Motor neuron (in vitro differentiated cells): ENCODE data around the gene TRPV3. TPM values are rescaled to one million over a fixed set of nuclear protein-coding genes. Genes with fewer than 3 reads are reported as not detected.

ENCODE experiments used
- ATAC-seq, 8 experiments: fragments of 200-7000 bp; cut with Tn5 transposase; replicated peaks in 6 of 8; 2 replicates each; pipeline ENCODE4 v1.8.0; 2021; ENCODE audit warnings: mild to moderate bottlenecking in 8 of 8, moderate library complexity in 8 of 8
- H3K27ac ChIP-seq, 2 donors: fragments of 250-450 bp; sonication (Bioruptor Pico); 2 replicates each; pipeline ENCODE4 v1.9.0; 2021; ENCODE audit warnings: antibody characterized with exemption in 2 of 2, mild to moderate bottlenecking in 2 of 2, moderate library complexity in 1 of 2
- H3K4me1 ChIP-seq, 2 donors: fragments of 250-450 bp; sonication (Bioruptor Pico); replicated peaks in 1 of 2; 2 replicates each; pipeline ENCODE4 v1.6.1; 2021; ENCODE audit warnings: antibody characterized with exemption in 2 of 2, mild to moderate bottlenecking in 2 of 2, moderate library complexity in 1 of 2
- H3K4me3 ChIP-seq, 5 donors: fragments of 250-450 bp; sonication (Bioruptor Pico); 2 replicates each; pipeline ENCODE4 v1.9.0; 2021; ENCODE audit warnings: antibody characterized with exemption in 5 of 5, mild to moderate bottlenecking in 5 of 5, moderate library complexity in 4 of 5
- WGBS, 10 experiments: fragments of 450-650 bp; shearing (Covaris generic); methylation state at CpG; one replicate each; pipeline ENCODE4 v1.0.0; 2022; 5-methylcytosine and 5-hydroxymethylcytosine counted together
- in situ Hi-C, 9 experiments: fragments of 400-800 bp; cut with MboI; loops; one replicate each; pipeline ENCODE4 v1.15.0; 2021; ENCODE audit warnings: low sequenced_read_pairs in 9 of 9, low pct_unique_long_range_greater_than_20kb in 2 of 9; ENCODE audit not compliant: unreplicated experiment in 9 of 9
- total RNA-seq, 8 experiments: library from RNA; unstranded; fragments of 300-600 nt; gene quantifications; 2 replicates each; pipeline versions ENCODE4 v1.2.3 to v1.2.4, GENCODE V29; 2022

Gene TRPV3
- total RNA-seq, 8 experiments from 2014 or later: 0.11 to 3.2 (median 1.2) TPM

GRCh38 chr17:3507071-3507470, 50.5 kb downstream of the TRPV3 start:
- 0 to 91% (median 75%) methylated on average over 1 of the region's 1 CpG; no CpG with 5 or more reads in 1 of the 10 experiments for WGBS, 10 experiments
- Histone ChIP-seq H3K27ac (no peak overlapping the region), H3K4me3 (no peak overlapping the region)

DNA sequence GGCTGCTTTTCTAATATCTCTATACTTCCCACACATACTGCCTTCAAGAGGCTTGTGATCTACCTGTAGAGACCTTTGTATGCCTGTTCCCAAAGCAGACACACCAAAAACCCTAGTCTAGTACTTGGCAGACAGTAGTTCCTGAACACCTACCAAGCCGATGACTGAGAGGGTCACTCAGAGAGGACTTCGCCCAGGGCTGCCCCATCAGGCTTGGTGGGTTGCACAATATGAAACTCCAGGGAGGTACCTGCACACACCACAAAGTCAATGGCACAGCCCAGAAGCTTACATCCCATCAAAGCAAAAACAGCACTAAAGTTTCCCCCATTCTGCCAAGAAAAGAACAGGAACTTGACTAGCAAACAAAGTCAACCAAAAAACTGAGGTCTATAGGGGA, 51.6 kb downstream of the TRPV3 start:
- no peak overlapping the region for H3K27ac ChIP-seq
- no peak overlapping the region for H3K4me3 ChIP-seq
- in situ Hi-C loops: no loop called here
- WGBS, 10 experiments: 60 to 100% (median 95%) methylated on average over 1 to 2 of the region's 2 CpGs; no CpG with 5 or more reads in 3 of the 10 experiments
- ATAC-seq: no peak
- H3K4me1 ChIP-seq: no peaks in the 10 kb centered on the region

More at GRCh38 chr17:3507071-3507470, 50.5 kb downstream of the TRPV3 start:
- no peaks in the 10 kb centered on the region for H3K4me1 ChIP-seq
- no peak for ATAC-seq
- in situ Hi-C loops: no loop called here

- in situ Hi-C loops: no loop called here
- H3K4me3 ChIP-seq: no peak overlapping the region
- no peak for ATAC-seq
- H3K4me1 ChIP-seq: no peaks in the 10 kb centered on the region
- no peak overlapping the region for H3K27ac ChIP-seq
- WGBS, 10 experiments: 72 to 100% (median 93%) methylated on average over 1 to 7 of the region's 7 CpGs; no CpG with 5 or more reads in 1 of the 10 experiments
Observed at GRCh38 chr17:3505008-3505407, 52.6 kb downstream of the TRPV3 start.

GRCh38 chr17:3503285-3503684, 54.3 kb downstream of the TRPV3 start:
- H3K4me3 ChIP-seq: no peak overlapping the region
- H3K4me1 ChIP-seq: no peaks in the 10 kb centered on the region
- no peak for ATAC-seq
- WGBS, 10 experiments: 0 to 100% (median 80%) methylated on average over 1 of the region's 1 CpG; no CpG with 5 or more reads in 1 of the 10 experiments
- no peak overlapping the region for H3K27ac ChIP-seq
- in situ Hi-C loops: no loop called here

DNA sequence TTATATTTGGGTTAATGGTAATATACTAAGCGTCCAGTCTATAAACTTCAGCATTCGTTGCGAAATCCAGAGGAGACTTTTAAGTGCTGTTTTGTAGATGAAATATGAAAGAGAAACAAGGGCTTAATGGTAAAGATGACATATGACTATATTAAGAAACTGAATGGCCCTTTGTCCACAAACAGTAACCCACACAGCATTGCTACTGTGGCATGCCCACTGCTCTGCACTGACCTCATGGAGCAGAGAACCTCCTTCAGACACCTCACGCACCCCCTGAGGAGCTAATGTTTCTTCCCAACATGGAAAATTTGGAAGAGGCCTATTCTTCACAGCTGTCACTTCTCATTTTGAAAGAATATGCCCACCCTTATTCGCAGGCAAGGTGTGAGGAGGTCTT, 55.1 kb downstream of the TRPV3 start:
- no peak for ATAC-seq
- H3K27ac ChIP-seq: no peak overlapping the region
- no peaks in the 10 kb centered on the region for H3K4me1 ChIP-seq
- no peak overlapping the region for H3K4me3 ChIP-seq
- 33 to 100% (median 98%) methylated on average over 1 to 4 of the region's 5 CpGs; no CpG with 5 or more reads in 2 of the 10 experiments for WGBS, 10 experiments
- in situ Hi-C loops: no loop called here

DNA sequence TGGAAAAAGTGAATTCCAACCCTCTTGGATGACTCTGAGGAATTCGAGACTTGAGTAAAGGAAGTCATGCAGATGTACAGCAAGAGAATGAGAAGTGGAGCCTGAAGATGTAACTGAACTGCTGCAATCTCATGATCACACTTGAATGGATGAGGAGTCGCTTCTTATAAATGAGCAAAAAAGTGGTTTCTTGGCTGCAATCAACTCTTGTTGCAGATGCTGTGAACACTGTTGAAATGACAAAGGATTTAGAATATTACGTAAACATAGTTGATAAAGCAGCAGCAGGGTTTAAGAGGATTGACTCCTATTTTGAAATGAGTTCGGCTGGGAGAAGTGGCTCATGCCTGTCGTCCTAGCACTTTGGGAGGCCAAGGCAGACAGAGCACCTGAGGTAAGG, 56.3 kb downstream of the TRPV3 start:
- 48 to 100% (median 72%) methylated on average over 2 to 5 of the region's 5 CpGs; no CpG with 5 or more reads in 1 of the 10 experiments for WGBS, 10 experiments
- H3K27ac ChIP-seq: no peak overlapping the region

DNA sequence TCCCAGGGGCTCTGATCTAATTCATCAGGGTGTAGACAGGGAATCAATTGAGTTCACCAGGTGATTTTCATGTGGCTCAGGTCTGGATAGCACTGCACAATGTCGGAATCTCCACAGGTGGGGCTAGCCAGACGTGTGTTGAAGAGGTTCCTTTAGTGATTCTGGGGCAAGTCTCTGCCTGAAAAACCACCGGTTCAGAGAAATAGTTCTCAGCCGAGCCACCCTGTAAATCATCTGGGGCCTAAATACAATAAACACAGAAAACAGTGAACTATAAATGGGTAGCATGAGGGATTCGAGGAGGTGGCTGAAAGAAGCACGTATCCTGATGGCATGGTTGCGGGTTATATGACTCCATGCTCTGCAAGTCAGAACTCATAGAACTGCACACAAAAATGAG, 60.5 kb downstream of the TRPV3 start:
- Histone ChIP-seq H3K4me1 (no peaks in the 10 kb centered on the region), H3K4me3 (no peak overlapping the region), H3K27ac (no peak overlapping the region)
- ATAC-seq: no peak
- in situ Hi-C loops: no loop called here
- 61 to 100% (median 94%) methylated on average over 1 to 7 of the region's 7 CpGs; no CpG with 5 or more reads in 2 of the 10 experiments for WGBS, 10 experiments

More for the DNA sequence above, 56.3 kb downstream of the TRPV3 start:
- H3K4me1 ChIP-seq: no peaks in the 10 kb centered on the region
- in situ Hi-C loops: no loop called here
- H3K4me3 ChIP-seq: no peak overlapping the region
- ATAC-seq: no peak

DNA sequence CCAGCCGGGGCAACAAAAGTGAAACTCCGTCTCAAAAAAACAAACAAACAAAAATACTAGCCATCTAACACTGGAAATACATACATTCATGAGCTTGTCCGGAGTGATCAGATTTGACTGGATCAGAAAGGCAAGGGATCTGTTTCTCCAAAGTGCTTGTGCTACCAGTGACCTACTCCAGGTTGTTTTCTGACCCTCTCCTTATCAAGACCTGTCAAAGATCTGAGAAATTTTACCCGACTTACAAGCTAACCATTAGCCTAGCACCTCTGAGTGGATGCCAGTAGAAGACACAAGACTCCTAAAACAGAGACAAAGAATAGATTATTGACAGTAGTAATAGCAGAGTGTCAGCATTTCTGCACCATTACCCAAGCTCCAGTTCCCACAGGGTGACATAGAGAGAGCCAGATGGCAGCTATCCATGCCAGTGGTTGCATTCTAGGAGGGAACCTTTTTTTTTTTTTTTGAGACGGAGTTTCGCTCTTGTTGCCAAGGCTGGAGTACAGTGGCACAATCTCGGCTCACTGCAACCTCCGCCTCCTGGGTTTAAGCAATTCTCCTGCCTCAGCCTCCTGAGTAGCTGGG, 72.0 kb downstream of the TRPV3 start:
- no peak overlapping the region for H3K27ac ChIP-seq
- in situ Hi-C loops: no loop called here
- peaks cover 0 to 3% of the 10 kb centered on the region in 2 donors for H3K4me1 ChIP-seq
- H3K4me3 ChIP-seq: no peak overlapping the region
- WGBS, 10 experiments: 63 to 96% (median 93%) methylated on average over 2 to 7 of the region's 8 CpGs; no CpG with 5 or more reads in 5 of the 10 experiments
- no peak for ATAC-seq

GRCh38 chr17:3482852-3483251, 74.8 kb downstream of the TRPV3 start:
- H3K27ac ChIP-seq: no peak overlapping the region
- ATAC-seq: no peak
- 7 to 100% (median 73%) methylated on average over 1 to 2 of the region's 3 CpGs; no CpG with 5 or more reads in 6 of the 10 experiments for WGBS, 10 experiments
- in situ Hi-C loops: no loop called here
- no peak overlapping the region for H3K4me3 ChIP-seq
- H3K4me1 ChIP-seq: peaks cover 0 to 3% of the 10 kb centered on the region in 2 donors

GRCh38 chr17:3479988-3480387, 77.6 kb downstream of the TRPV3 start:
- no peak overlapping the region for H3K4me3 ChIP-seq
- WGBS, 10 experiments: 35 to 100% (median 90%) methylated on average over 1 to 3 of the region's 3 CpGs; no CpG with 5 or more reads in 4 of the 10 experiments
- H3K4me1 ChIP-seq: peaks cover 7 to 8% of the 10 kb centered on the region in 2 donors
- no peak for ATAC-seq
- in situ Hi-C loops: no loop called here
- no peak overlapping the region for H3K27ac ChIP-seq

- WGBS, 10 experiments: 0 to 69% (median 53%) methylated on average over 1 to 7 of the region's 7 CpGs
- no peak within 1 kb of the TSS for H3K4me3 ChIP-seq
- in situ Hi-C loops: no loop called here
- H3K27ac ChIP-seq: no peak within 1 kb of the TSS
- ATAC-seq: peak in 3 of 8 experiments; percentile 83 to 88 (median 84)
- peaks cover 7 to 8% of the 10 kb centered on the region in 2 donors for H3K4me1 ChIP-seq
Observed at GRCh38 chr17:3475812-3476610, 81.6 kb downstream of the TRPV3 start, which contains the start of gene ASPA. ASPA (plus strand) TSS chr17:3475997; CDS start chr17:3476160, 163 bp downstream.

GRCh38 chr17:3475251-3475685, 82.3 kb downstream of the TRPV3 start:
- 10 to 64% (median 52%) methylated on average over 2 to 4 of the region's 4 CpGs for WGBS, 10 experiments
- in situ Hi-C loops: no loop called here
- Histone ChIP-seq H3K27ac (no peak overlapping the region), H3K4me1 (peaks cover 7 to 8% of the 10 kb centered on the region in 2 donors), H3K4me3 (no peak overlapping the region)
- peak in 3 of 8 experiments; percentile 2 to 4 (median 2) for ATAC-seq

DNA sequence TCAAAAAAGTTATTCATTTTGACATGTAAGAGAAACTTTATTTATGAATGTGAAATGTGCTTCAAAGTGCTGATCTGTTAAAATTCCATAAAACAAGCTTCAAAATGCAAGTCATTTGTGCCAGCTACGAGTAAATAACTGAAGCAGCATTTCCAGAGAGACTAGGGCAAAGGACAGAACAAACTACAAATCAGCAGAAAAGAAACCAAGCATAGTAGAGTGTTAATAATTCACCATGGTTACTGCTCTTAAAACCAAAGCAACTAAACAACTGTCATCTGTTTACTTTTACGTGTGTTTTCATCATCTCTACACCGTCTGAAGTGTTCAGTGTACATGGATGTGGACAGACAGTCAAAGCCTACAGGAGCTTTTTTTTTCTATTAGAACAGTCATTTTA, 83.4 kb downstream of the TRPV3 start:
- H3K4me3 ChIP-seq: no peak overlapping the region
- WGBS, 10 experiments: 3 to 83% (median 28%) methylated on average over 1 to 3 of the region's 3 CpGs
- H3K4me1 ChIP-seq: peaks cover 7 to 8% of the 10 kb centered on the region in 2 donors
- ATAC-seq: peak in 6 of 8 experiments; percentile 24 to 89 (median 32)
- in situ Hi-C loops: loop anchor here in 1 of 9 experiments (25.0 kb wide), 1 partner anchor 88 kb away; the partner anchor contains the start of gene TRPV3
- H3K27ac ChIP-seq: no peak overlapping the region
